Parathyroid adenoma (tissue), 2 donors: ENCODE data around the gene FFAR3.
"Not testable (repeated sequence)": the region's sequence is repeated elsewhere in the genome, so short reads cannot be mapped to it uniquely, and the experiment has no call there.

Source experiments
- H2AFZ ChIP-seq: fragments of 300-600 bp; sonication (generic); one replicate; pipeline ENCODE4 v1.7.0; 2017; ENCODE audit warnings: antibody characterized with exemption, mild to moderate bottlenecking
- H3K27ac ChIP-seq: fragments of 300-600 bp; sonication (generic); one replicate; pipeline ENCODE4 v1.7.0; 2017
- H3K27me3 ChIP-seq: fragments of 300-600 bp; sonication (generic); one replicate; pipeline ENCODE4 v1.7.0; 2017; ENCODE audit warnings: low read length; ENCODE audit not compliant: control insufficient read depth, insufficient read depth
- H3K36me3 ChIP-seq: fragments of 300-600 bp; sonication (generic); one replicate; pipeline ENCODE4 v1.7.0; 2017; ENCODE audit warnings: low read length; ENCODE audit not compliant: control insufficient read depth, insufficient read depth
- H3K4me1 ChIP-seq: fragments of 300-600 bp; sonication (generic); one replicate; pipeline ENCODE4 v1.7.0; 2017; ENCODE audit warnings: control low read depth
- H3K4me2 ChIP-seq: fragments of 300-600 bp; sonication (generic); one replicate; pipeline ENCODE4 v1.7.0; 2017; ENCODE audit warnings: low read length
- H3K4me3 ChIP-seq: fragments of 300-600 bp; sonication (generic); one replicate; pipeline ENCODE4 v1.7.0; 2017; ENCODE audit warnings: low read depth, low read length
- H3K79me2 ChIP-seq: fragments of 300-600 bp; sonication (generic); one replicate; pipeline ENCODE4 v1.7.0; 2017; ENCODE audit warnings: control low read depth
- H3K9ac ChIP-seq: fragments of 300-600 bp; sonication (generic); one replicate; pipeline ENCODE4 v1.7.0; 2017; ENCODE audit warnings: mild to moderate bottlenecking
- H3K9me3 ChIP-seq: fragments of 300-600 bp; sonication (generic); one replicate; pipeline ENCODE4 v1.7.0; 2017; ENCODE audit warnings: low read length; ENCODE audit not compliant: control insufficient read depth
- CTCF ChIP-seq: fragments of 300-600 bp; sonication (generic); IDR thresholded peaks from one replicate; pipeline ENCODE4 v1.7.0; 2017; ENCODE audit warnings: antibody characterized with exemption, mild to moderate bottlenecking
- donor health status: primary hyperparathyroidism.

FFAR3 gene

GRCh38 chr19:35369522-35369921 is 11.3 kb downstream of the FFAR3 start:
- no peak overlapping the region for H3K4me3 ChIP-seq
- no peak overlapping the region for H3K27ac ChIP-seq
- peaks cover 5% of the 10 kb centered on the region for H3K4me1 ChIP-seq
- no peak overlapping the region for H3K9ac ChIP-seq
- no peaks in the 10 kb centered on the region for H3K79me2 ChIP-seq
- no peak for TF ChIP-seq CTCF
- H3K4me2 ChIP-seq = no peak overlapping the region
- no peaks in the 10 kb centered on the region for H3K36me3 ChIP-seq
- no peaks in the 10 kb centered on the region for H3K9me3 ChIP-seq
- H2AFZ ChIP-seq = no peak overlapping the region
- H3K27me3 ChIP-seq = no peaks in the 10 kb centered on the region

GRCh38 chr19:35370722-35371121 is 12.5 kb downstream of the FFAR3 start, which contains the start of gene GPR42:
GPR42 (plus strand) TSS chr19:35371068; CDS start chr19:35371360, 292 bp downstream.
- no peaks in the 10 kb centered on the region for H3K79me2 ChIP-seq
- H3K4me1 ChIP-seq = peaks cover 5% of the 10 kb centered on the region
- H3K4me3 ChIP-seq = no peak within 1 kb of the TSS
- no peak within 1 kb of the TSS for H2AFZ ChIP-seq
- no peak within 1 kb of the TSS for H3K9ac ChIP-seq
- no peak within 1 kb of the TSS for H3K27ac ChIP-seq
- H3K27me3 ChIP-seq = no peaks in the 10 kb centered on the region
- no peak within 1 kb of the TSS for H3K4me2 ChIP-seq
- no peak for TF ChIP-seq CTCF
- H3K36me3 ChIP-seq = no peaks in the 10 kb centered on the region
- H3K9me3 ChIP-seq = no peaks in the 10 kb centered on the region

GRCh38 chr19:35373492-35373891 is 15.2 kb downstream of the FFAR3 start:
- Histone ChIP-seq H3K27ac (peak overlapping the region; percentile 21), H2AFZ (no peak overlapping the region), H3K9ac (no peak overlapping the region), H3K4me1 (peaks cover 5% of the 10 kb centered on the region), H3K4me3 (no peak overlapping the region), H3K9me3 (no peaks in the 10 kb centered on the region), H3K27me3 (no peaks in the 10 kb centered on the region), H3K4me2 (no peak overlapping the region), H3K79me2 (no peaks in the 10 kb centered on the region), H3K36me3 (no peaks in the 10 kb centered on the region)
- TF ChIP-seq CTCF = no peak

GRCh38 chr19:35374031-35374430 is 15.8 kb downstream of the FFAR3 start:
- H3K9ac ChIP-seq, H3K4me1 ChIP-seq, H3K9me3 ChIP-seq, H2AFZ ChIP-seq, H3K4me3 ChIP-seq, H3K36me3 ChIP-seq, H3K27me3 ChIP-seq, H3K27ac ChIP-seq, H3K79me2 ChIP-seq, H3K4me2 ChIP-seq: not testable (repeated sequence)

GRCh38 chr19:35375505-35376307 is 17.4 kb downstream of the FFAR3 start:
- Histone ChIP-seq H3K4me1 (peaks cover 13% of the 10 kb centered on the region), H3K27me3 (no peaks in the 10 kb centered on the region), H3K27ac (no peak overlapping the region), H3K36me3 (no peaks in the 10 kb centered on the region), H3K4me3 (no peak overlapping the region), H3K79me2 (no peaks in the 10 kb centered on the region), H3K9ac (no peak overlapping the region), H2AFZ (no peak overlapping the region), H3K4me2 (no peak overlapping the region), H3K9me3 (no peaks in the 10 kb centered on the region)
- TF ChIP-seq CTCF = no peak
